PC-3 (cell line): ENCODE results near the gene AGMAT. TPM values are rescaled to one million over a fixed set of nuclear protein-coding genes. Genes with fewer than 3 reads are reported as not detected.

Source experiments
- ATAC-seq: fragments of 200-7000 bp; cut with Tn5 transposase; 2 replicates; pipeline ENCODE4 v1.9.1; 2020; ENCODE audit warnings: mild to moderate bottlenecking, moderate library complexity
- BruUV-seq: library from RNA; stranded (reverse); fragments of 400-500 nt; replicated peaks from 2 replicates; lab custom pipeline; 2021; lab: Mats Ljungman, UMichigan
- CTCF ChIA-PET: fragments of 300-600 bp; sonication (Branson Sonifier 250); formaldehyde crosslinking; loops from one replicate; lab custom pipeline; 2022; ENCODE audit warnings: antibody characterized with exemption; lab: Charles Lee
- POLR2A ChIA-PET: fragments of 300-600 bp; sonication (Branson Sonifier 250); formaldehyde crosslinking; loops from one replicate; lab custom pipeline; 2022; ENCODE audit warnings: antibody characterized with exemption; ENCODE audit not compliant: unreplicated experiment; lab: Charles Lee
- DNase-seq: peaks from one replicate; pipeline ENCODE4 v3.0.0-alpha.2; 2015
- H2AFZ ChIP-seq: fragments of 300-600 bp; sonication (generic); 2 replicates; pipeline ENCODE4 v1.6.0; 2016; ENCODE audit warnings: antibody characterized with exemption, low read length
- H3F3A ChIP-seq: fragments of 300-600 bp; sonication (generic); one replicate; pipeline ENCODE4 v1.6.0; 2017; ENCODE audit warnings: antibody characterized with exemption, low read length, control low read depth, mild to moderate bottlenecking; ENCODE audit not compliant: unreplicated experiment
- H3K27ac ChIP-seq: fragments of 300-600 bp; sonication (generic); 2 replicates; pipeline ENCODE4 v1.5.1; 2016; ENCODE audit warnings: mild to moderate bottlenecking, low read length
- H3K27me3 ChIP-seq: fragments of 300-600 bp; sonication (generic); 2 replicates; pipeline ENCODE4 v1.6.1; 2016; ENCODE audit warnings: low read length, mixed read lengths
- H3K36me3 ChIP-seq: fragments of 300-600 bp; sonication (generic); 2 replicates; pipeline ENCODE4 v1.6.1; 2016; ENCODE audit warnings: low read depth, mixed run types, low read length, mixed read lengths
- H3K4me1 ChIP-seq: fragments of 300-600 bp; sonication (generic); 2 replicates; pipeline ENCODE4 v1.5.1; 2016; ENCODE audit warnings: low read length; ENCODE audit not compliant: insufficient read depth
- H3K4me2 ChIP-seq: fragments of 300-600 bp; sonication (generic); 2 replicates; pipeline ENCODE4 v1.6.0; 2016; ENCODE audit warnings: low read length
- H3K4me3 ChIP-seq: fragments of 300-600 bp; sonication (generic); 2 replicates; pipeline ENCODE4 v1.5.1; 2016; ENCODE audit warnings: mild to moderate bottlenecking, low read length, mixed read lengths
- H3K79me2 ChIP-seq: fragments of 300-600 bp; sonication (generic); 2 replicates; pipeline ENCODE4 v1.6.1; 2017; ENCODE audit warnings: low read length, mixed read lengths
- H3K9ac ChIP-seq: fragments of 300-600 bp; sonication (generic); 2 replicates; pipeline ENCODE4 v1.6.0; 2016; ENCODE audit warnings: mild to moderate bottlenecking, low read length
- H3K9me2 ChIP-seq: fragments of 300-600 bp; sonication (generic); replicated peaks from 2 replicates; pipeline ENCODE4 v1.6.1; 2016; ENCODE audit warnings: mixed run types, low read length, mixed read lengths
- H3K9me3 ChIP-seq: fragments of 300-600 bp; sonication (generic); 2 replicates; pipeline ENCODE4 v1.6.1; 2016; ENCODE audit warnings: low read length, mixed read lengths
- H4K20me1 ChIP-seq: fragments of 300-600 bp; sonication (generic); 2 replicates; pipeline ENCODE4 v1.6.1; 2016; ENCODE audit warnings: low read length, mixed read lengths
- CTCF ChIP-seq: fragments of 300-600 bp; sonication (generic); conservative IDR thresholded peaks from 2 replicates; pipeline ENCODE4 v1.5.1; 2017; ENCODE audit warnings: antibody characterized with exemption, low read depth, mild to moderate bottlenecking, low read length
- EZH2 ChIP-seq: fragments of 300-600 bp; sonication (generic); IDR thresholded peaks from one replicate; pipeline ENCODE4 v1.6.1; 2017; ENCODE audit warnings: antibody characterized with exemption, mild to moderate bottlenecking, low read length; ENCODE audit not compliant: unreplicated experiment
- EZH2phosphoT487 ChIP-seq: fragments of 300-600 bp; sonication (generic); IDR thresholded peaks from 2 replicates; pipeline ENCODE4 v1.6.1; 2018; ENCODE audit warnings: mild to moderate bottlenecking, antibody characterized with exemption, low read length, borderline replicate concordance
- intact Hi-C: fragments of 100-400 bp; cut with micrococcal nuclease; formaldehyde crosslinking; loops from 2 replicates; pipeline ENCODE4 v1.9.0; 2023
- total RNA-seq: library from RNA; depleted of rRNA; stranded (reverse); fragments of >200 nt; gene quantifications from 2 replicates; pipeline ENCODE4 v1.2.3, GENCODE V29; 2014

The AGMAT gene
- total RNA-seq, 1 experiment from 2014 or later: 8.2 TPM

GRCh38 chr1:15595809-15596617 lies 11.2 kb upstream of the AGMAT start:
- Histone ChIP-seq H3K79me2 (no peaks in the 10 kb centered on the region), H2AFZ (no peak overlapping the region), H3K9me3 (no peaks in the 10 kb centered on the region), H3K9ac (no peak overlapping the region), H3K36me3 (no peaks in the 10 kb centered on the region), H4K20me1 (no peaks in the 10 kb centered on the region), H3F3A (no peaks in the 10 kb centered on the region), H3K27me3 (no peaks in the 10 kb centered on the region), H3K27ac (no peak overlapping the region), H3K4me2 (no peak overlapping the region), H3K4me3 (no peak overlapping the region), H3K4me1 (0 out of 2 replicates have a peak, but pooled peaks cover under 1% of the 10 kb centered on the region), H3K9me2 (no peaks in the 10 kb centered on the region)
- intact Hi-C loops: loop anchor here (1.0 kb wide), 1 partner anchor 145 kb away; no protein-coding TSS in a partner anchor
- no TSS peak for BruUV-seq
- ChIA-PET CTCF (interaction anchor here (0.6 to 1.0 kb wide), 5 partner anchors 12 to 163 kb away, joined by 4 to 10 read pairs (median 9); no protein-coding TSS in a partner anchor), POLR2A (interaction anchor here (0.5 to 0.9 kb wide), 3 partner anchors 27 to 238 kb away, joined by 3 read pairs; no protein-coding TSS in a partner anchor)
- TF ChIP-seq EZH2 (no peak), EZH2phosphoT487 (no peak), CTCF (no peak)
- ATAC-seq (no peak), DNase-seq (no peak)

- no peaks in the 10 kb centered on the region for H3K4me1 ChIP-seq
- H3K9me2 ChIP-seq: no peaks in the 10 kb centered on the region
- H3K27ac ChIP-seq: no peak overlapping the region
- BruUV-seq: no TSS peak
- POLR2A ChIA-PET: no interaction called here
- intact Hi-C loops: no loop called here
- TF ChIP-seq CTCF: no peak
- H3K27me3 ChIP-seq: no peaks in the 10 kb centered on the region
- DNase-seq (no peak), ATAC-seq (no peak)
- H4K20me1 ChIP-seq: no peaks in the 10 kb centered on the region
- no peak overlapping the region for H3K4me2 ChIP-seq
- no peak overlapping the region for H3K4me3 ChIP-seq
- no peak overlapping the region for H2AFZ ChIP-seq
- CTCF ChIA-PET: interaction anchor here (0.7 kb wide), 1 partner anchor 38 kb away, joined by 3 read pairs; no protein-coding TSS in a partner anchor
- no peaks in the 10 kb centered on the region for H3K9me3 ChIP-seq
- no peaks in the 10 kb centered on the region for H3K36me3 ChIP-seq
- H3F3A ChIP-seq: no peaks in the 10 kb centered on the region
- H3K79me2 ChIP-seq: no peaks in the 10 kb centered on the region
- H3K9ac ChIP-seq: no peak overlapping the region
Measured at GRCh38 chr1:15592285-15592684, 7.4 kb upstream of the AGMAT start.

- TF ChIP-seq EZH2 (no peak), CTCF (no peak), EZH2phosphoT487 (no peak)
- ChIA-PET CTCF (no interaction called here), POLR2A (no interaction called here)
- Histone ChIP-seq H3K9me3 (no peaks in the 10 kb centered on the region), H3K4me3 (no peak overlapping the region), H3K27me3 (no peaks in the 10 kb centered on the region), H3K9me2 (no peaks in the 10 kb centered on the region), H3K4me2 (no peak overlapping the region), H3K4me1 (no peaks in the 10 kb centered on the region), H3K36me3 (no peaks in the 10 kb centered on the region), H3F3A (no peaks in the 10 kb centered on the region), H3K79me2 (no peaks in the 10 kb centered on the region), H3K9ac (no peak overlapping the region), H3K27ac (no peak overlapping the region), H4K20me1 (no peaks in the 10 kb centered on the region), H2AFZ (no peak overlapping the region)
- ATAC-seq (no peak), DNase-seq (no peak)
- no TSS peak for BruUV-seq
- intact Hi-C loops: no loop called here
Measured at GRCh38 chr1:15583016-15583706, 1.7 kb downstream of the AGMAT start.
